Fibroblast of lung (primary cell): ENCODE measurements around the gene ANKS1A.

Experiments
- CTCF ChIP-seq, 2 donors: IDR thresholded peaks in 1 of 2; conservative IDR thresholded peaks in 1 of 2; 1 replicate in 1 of 2; 2 replicates in 1 of 2; pipeline ENCODE4 v1.5.1; 2011 to 2012; ENCODE audit warnings: low read length in 2 of 2, control low read depth in 1 of 2, inconsistent platforms in 1 of 2, low read depth in 1 of 2, mild to moderate bottlenecking in 1 of 2
- EZH2 ChIP-seq: IDR thresholded peaks from 2 replicates; pipeline ENCODE4 v1.5.1; 2012; ENCODE audit warnings: low read length, control low read depth, mild to moderate bottlenecking; ENCODE audit errors: missing control alignments

- TF ChIP-seq EZH2: no peak
- no peak for TF ChIP-seq CTCF (conservative IDR thresholded peaks at IDR 0.05 in 1 of 2, IDR thresholded peaks at IDR 0.05 in 1 of 2; ENCODE audit: low read depth in 1 of 2, low read length in 2 of 2)
These were observed 124.6 kb downstream of the ANKS1A start for GRCh38 chr6:35013701-35014100.
